HepG2 (cell line): ENCODE measurements around the gene DLG2.

ENCODE experiments used
- ELF4 ChIP-seq: sonication (generic); formaldehyde crosslinking; IDR thresholded peaks from 2 replicates; pipeline ENCODE4 v1.5.0; 2020; ENCODE audit warnings: missing genetic modification reagents, mild to moderate bottlenecking, moderate library complexity, borderline replicate concordance
- ETV5 ChIP-seq: IDR thresholded peaks from 2 replicates; pipeline ENCODE4 v1.6.1; 2018; ENCODE audit warnings: missing biosample characterization, missing genetic modification reagents, inconsistent platforms, borderline replicate concordance
- GABPB1 ChIP-seq: IDR thresholded peaks from 2 replicates; pipeline ENCODE4 v1.6.1; 2016; ENCODE audit warnings: mild to moderate bottlenecking, missing genetic modification reagents, moderate library complexity, missing compliant biosample characterization
- POLR2A ChIP-seq, 2 experiments: IDR thresholded peaks; 2 replicates each; pipeline ENCODE4 v1.6.1; 2011; ENCODE audit warnings: low read depth in 2 of 2, low read length in 2 of 2, mild to moderate bottlenecking in 1 of 2, moderate library complexity in 1 of 2; ENCODE audit not compliant: insufficient read depth in 1 of 2
- SRF ChIP-seq: IDR thresholded peaks from 2 replicates; pipeline ENCODE4 v1.6.1; 2011; ENCODE audit warnings: mild to moderate bottlenecking, low read depth, low read length, moderate library complexity
- TGIF2 ChIP-seq: IDR thresholded peaks from 2 replicates; pipeline ENCODE4 v1.6.1; 2016; ENCODE audit warnings: control low read depth, missing compliant biosample characterization
- TF ChIP-seq, protein P1 (sequence below): IDR thresholded peaks from 2 replicates; pipeline ENCODE4 v1.6.1; 2012; ENCODE audit warnings: low read length, improper control_type of control experiment

DNA sequence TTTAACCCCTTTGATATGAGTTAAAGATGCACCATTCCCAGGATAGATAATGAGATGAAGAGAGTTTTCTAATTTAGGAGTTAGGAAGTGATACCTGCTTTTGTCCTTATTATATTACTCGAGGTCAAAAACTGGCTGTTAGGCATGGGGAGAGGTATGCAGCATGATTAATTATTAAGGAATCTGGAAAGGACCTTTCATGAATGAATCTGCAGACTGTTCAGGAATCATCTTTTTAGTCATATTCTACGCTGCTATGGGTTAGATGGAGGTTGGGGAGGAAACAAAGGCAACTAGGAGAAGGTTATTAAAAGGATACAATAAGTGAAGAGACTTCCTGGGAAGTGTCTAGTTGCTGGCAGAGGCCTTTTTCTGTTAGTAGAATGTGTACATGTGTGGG lies 1848.5 kb downstream of the DLG2 start:
- TF ChIP-seq TGIF2 (CRISPR knock-in tag) = no peak
- TF ChIP-seq, protein P1, sequence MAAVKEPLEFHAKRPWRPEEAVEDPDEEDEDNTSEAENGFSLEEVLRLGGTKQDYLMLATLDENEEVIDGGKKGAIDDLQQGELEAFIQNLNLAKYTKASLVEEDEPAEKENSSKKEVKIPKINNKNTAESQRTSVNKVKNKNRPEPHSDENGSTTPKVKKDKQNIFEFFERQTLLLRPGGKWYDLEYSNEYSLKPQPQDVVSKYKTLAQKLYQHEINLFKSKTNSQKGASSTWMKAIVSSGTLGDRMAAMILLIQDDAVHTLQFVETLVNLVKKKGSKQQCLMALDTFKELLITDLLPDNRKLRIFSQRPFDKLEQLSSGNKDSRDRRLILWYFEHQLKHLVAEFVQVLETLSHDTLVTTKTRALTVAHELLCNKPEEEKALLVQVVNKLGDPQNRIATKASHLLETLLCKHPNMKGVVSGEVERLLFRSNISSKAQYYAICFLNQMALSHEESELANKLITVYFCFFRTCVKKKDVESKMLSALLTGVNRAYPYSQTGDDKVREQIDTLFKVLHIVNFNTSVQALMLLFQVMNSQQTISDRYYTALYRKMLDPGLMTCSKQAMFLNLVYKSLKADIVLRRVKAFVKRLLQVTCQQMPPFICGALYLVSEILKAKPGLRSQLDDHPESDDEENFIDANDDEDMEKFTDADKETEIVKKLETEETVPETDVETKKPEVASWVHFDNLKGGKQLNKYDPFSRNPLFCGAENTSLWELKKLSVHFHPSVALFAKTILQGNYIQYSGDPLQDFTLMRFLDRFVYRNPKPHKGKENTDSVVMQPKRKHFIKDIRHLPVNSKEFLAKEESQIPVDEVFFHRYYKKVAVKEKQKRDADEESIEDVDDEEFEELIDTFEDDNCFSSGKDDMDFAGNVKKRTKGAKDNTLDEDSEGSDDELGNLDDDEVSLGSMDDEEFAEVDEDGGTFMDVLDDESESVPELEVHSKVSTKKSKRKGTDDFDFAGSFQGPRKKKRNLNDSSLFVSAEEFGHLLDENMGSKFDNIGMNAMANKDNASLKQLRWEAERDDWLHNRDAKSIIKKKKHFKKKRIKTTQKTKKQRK = no peak
- TF ChIP-seq SRF = no peak
- TF ChIP-seq ETV5 (CRISPR knock-in tag) = no peak
- TF ChIP-seq ELF4 (CRISPR knock-in tag) = no peak
- no peak for TF ChIP-seq POLR2A (IDR thresholded peaks at IDR 0.05; ENCODE audit: insufficient read depth in 1 of 2, low read depth in 2 of 2, low read length in 2 of 2)
- TF ChIP-seq GABPB1 (CRISPR knock-in tag) = no peak
